Stimulated activated CD4-positive, alpha-beta T cell treated with anti-CD3 and anti-CD28 coated beads, Interleukin-2, amount 100 ng/mL, for 48 hours (primary cell): ENCODE data around the gene CLECL1.
A peak's percentile ranks its signal among the peaks of the same experiment; 100 is the strongest.
"Not testable (repeated sequence)": the region's sequence is repeated elsewhere in the genome, so short reads cannot be mapped to it uniquely, and the experiment has no call there.

Experiments
- DNase-seq, 2 donors: peaks; one replicate each; pipeline ENCODE4 v3.0.0-alpha.2; 2020

The CLECL1 gene

DNA sequence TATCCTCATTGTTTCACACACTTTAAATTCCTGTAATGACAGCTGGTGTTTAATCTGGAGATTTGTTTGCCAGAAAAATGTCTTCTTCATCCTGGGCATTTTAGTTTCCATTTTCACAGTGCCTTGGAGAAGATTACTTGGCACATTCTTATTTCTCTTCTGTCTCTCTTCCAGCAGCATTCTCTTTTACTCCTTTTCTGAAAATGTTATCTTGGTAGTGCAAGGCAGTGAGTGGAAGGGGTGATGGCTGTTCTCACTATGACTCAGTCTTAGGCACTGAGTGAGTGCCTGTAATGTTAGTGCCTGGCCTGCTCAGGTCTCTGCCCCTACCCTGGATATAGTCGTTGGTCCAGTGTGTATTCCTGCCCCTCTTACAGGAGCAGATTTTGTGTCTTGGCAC lies 13.1 kb downstream of the CLECL1 start:
- DNase-seq = no peak

DNA sequence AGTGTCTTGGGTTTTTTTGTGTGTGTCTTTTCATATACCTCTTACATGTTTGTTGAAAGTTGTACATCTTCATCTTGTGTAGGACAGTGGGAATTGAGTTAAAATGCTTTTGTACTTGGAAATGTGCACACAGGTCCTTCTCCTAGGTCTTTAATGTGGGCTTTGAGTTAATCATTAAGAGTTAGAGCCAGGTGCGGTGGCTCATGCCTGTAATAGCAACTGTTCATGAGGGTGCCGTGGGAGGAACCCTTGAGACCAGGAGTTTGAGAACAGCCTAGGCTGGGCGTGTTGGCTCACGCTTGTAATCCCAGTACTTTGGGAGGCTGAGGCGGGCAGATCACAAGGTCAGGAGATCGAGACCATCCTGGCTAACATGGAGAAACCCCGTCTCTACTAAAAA lies 13.9 kb downstream of the CLECL1 start:
- DNase-seq = no peak

DNA sequence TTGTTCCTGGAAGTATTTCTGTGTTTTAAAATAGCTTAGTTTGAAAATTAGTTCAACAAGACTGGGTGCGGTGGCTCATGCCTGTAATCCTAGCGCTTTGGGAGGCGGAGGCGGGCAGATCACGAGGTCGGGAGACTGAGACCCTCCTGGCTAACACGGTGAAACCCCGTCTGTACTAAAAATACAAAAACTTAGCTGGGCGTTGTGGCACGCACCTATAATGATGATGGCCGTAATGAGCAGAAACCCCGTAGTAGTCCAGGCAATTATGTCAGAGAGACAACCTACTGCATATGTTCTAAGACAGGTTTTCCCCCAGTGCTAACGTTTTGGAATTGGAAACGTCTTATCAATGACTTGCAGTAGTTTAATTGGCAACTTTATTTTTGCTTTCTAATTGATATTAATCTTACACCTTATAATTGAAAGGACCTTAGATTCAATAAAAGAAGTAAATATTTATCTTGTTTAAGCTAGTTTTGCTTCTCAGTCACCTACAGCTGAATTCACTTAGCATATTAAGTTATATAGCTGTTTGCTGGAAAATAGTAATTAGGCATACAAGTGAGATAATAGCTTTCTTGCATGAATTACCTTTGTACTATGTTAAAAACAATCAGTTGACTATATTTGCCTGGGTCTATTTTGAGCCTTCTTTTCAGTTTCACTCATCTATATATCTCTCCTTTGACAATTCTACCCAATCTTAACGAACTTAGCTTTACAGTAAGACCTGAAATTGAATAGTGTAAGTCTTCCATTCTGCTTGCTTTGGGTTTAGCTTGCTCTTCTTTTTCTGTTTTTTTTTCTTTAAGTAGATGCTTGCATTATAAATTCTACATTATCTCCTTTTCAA lies 15.6 kb downstream of the CLECL1 start:
- no peak for DNase-seq

DNA sequence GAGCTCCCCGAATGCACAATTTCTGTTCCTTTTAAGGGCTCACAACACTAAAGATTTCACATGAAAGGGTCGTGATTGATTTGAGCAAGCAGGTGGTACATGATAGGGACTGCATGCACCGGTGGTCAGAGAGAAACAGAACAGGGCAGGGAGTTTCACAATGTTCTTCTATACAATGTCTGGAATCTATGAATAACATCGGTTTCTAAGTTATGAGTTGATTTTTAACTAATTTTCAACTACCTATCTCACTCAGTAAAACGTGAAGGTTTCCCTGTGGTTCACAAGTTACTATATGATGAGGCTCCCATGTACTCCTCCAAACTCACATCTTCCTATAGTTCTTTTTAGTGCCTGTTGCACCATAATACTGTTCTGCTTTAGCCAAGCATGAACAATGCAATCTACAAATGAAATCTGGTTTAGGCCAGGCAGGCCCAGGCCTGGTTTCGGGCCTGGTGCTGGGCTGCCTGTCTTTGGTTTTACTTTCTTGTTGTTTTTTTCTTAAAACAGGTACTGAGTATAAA lies 19.8 kb downstream of the CLECL1 start:
- not testable (repeated sequence) for DNase-seq

DNA sequence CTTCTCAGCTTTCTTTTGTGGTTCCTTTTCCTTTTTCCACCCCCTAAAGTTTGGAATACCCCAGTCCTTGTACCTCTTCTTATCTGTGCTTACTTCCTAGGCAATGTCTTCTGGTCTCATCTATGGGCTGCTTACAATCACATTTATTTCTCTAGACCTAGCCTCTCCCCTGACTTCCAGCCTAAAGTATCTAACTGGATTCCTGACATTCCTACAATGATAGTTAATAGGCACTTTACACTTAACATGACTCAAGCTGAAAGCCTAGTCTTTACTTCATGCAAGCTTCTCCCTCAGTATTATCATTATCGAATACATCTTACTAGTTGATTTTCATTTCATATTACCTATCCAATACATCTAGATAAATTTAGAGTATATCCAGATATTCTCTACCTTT lies 21.2 kb downstream of the CLECL1 start:
- no peak for DNase-seq

DNA sequence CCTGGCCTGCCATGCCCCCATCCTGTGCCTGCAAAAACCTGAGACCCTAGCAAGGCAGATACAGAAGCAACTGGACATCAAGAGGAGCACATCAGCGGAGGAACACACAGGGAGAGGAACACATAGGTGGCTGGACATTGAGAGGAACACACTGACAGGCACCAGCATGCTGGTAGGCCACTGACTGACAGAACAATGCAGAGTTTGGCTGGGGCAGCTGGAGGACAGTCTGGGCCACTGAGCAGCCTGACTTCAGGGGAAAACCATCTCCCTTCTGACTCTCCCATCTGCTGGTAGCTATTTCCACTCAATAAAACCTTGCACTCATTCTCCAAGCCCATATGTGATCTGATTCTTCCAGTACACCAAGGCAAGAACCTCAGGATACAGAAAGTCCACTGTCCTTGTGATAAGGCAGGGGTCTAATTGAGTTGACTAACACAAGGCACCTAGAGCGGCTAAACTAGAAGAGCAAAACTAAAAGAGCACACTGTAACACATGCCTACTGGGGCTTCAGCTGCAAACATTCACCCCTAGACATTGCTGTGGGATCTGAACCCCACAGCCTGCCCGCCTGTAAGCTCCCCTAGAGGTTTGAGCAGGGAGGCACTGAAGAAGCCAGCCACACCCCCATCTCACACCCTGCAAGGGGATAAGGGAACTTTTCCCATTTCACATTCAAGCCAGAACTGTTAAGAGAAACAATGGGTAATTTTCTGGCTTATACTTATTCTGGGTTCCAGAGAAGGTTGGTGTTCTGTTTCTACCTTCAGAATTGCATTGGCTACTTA lies 22.1 kb downstream of the CLECL1 start:
- DNase-seq = no peak

DNA sequence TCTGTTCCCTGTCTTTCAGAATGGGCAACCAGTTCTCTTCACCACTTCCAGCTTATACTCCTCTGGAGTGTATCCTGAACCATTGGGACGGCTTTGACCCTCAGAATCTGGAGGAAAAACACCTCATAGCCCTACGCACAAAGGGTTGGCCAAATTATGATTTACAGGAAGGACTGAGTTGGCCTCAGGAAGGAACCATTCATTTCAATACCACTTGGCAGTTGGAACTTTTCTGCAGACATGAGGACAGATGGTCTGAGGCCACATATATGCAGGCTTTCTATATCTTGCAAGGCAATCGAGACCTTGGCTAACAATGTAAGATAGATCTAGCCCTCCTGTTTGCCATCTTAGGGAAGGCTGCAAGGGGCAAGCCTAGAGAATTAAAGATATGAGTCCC lies 24.0 kb downstream of the CLECL1 start:
- no peak for DNase-seq

DNA sequence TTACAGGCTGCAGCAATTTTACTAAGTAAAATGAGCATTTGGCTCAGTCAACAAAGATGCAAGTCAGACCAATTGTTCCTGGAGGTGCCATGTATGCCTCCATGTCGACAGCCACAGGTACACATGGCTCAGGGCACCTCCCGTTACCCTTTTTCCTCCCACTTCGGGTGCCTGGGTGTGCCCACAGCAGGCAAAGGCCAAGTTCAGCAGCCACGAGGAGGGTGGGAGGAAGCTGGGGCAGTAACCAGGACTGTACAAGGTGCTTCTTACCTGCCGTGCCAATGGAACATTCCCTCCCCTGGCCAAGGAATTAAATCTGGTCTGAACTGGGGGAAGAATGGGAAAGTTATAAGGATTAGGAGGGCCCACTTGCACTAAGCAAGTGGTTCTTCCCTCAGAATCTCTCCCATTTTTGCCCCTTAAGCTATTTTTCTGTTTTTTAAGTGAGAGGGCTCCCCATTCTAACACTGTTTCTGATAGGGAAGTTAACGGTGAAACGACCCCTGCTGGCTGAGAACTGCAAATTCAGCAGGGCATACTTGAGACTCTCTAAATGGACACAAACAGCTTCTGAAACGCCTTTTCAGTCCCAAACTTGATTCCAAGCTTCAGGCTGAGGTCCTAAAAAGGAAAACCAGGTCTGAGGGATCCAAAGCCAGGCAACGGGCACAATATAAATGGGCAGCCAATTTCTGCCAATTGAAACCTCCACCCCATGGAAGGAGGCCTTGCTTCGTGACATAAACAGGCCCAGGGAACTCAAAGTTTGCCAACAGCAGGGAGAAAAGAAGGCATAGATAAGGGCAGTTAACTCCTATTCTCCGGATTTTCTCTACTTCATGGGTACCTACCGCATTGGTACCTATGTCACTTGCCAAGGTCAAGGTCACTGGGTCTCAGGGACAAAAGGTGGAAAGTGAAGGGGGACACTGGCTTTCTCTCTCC lies 24.8 kb downstream of the CLECL1 start:
- DNase-seq = peak; percentile 57 to 60

DNA sequence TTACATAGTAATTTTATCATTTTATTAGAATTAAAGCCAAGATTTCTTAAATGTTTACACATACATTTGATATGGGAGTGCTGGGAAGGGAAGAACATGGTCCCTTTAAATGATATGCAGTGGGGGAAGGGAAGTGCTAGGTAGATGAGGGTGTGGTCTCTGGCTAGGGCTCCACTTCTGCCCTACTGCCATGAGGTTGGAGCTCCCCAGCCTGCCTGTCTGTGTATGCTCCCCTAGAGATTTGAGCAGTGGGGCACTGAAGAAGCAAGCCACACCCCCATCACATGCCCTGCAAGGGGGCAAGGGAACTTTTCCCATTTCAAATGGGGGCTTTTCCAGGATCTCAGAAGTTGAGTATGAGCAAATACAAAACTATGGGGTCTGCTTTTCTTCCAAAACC lies 25.5 kb downstream of the CLECL1 start:
- no peak for DNase-seq

DNA sequence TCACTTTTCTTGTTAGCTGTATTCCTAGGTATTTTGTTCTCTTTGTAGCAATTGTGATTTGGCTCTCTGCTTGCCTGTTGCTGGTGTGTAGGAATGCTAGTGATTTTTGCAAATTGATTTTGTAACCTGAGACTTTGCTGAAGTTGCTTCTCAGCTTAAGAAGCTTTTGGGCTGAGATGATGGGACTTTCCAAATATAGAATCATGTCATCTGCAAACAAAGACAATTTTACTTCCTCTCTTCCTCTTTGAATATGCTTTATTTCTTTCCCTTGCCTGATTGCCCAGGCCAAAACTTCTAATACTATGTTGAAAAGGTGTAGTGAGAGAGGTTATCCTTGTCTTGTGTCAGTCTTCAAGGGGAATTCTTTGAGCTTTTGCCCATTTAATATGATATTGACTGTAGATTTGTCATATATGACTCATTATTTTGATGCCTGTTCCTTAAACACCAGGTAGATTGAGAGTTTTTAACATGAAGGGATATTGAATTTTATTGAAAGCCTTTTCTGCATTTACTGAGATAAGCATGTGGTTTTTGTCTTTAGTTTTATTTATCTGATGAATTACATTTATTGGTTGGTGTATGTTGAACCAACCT lies 26.7 kb downstream of the CLECL1 start:
- DNase-seq = no peak

DNA sequence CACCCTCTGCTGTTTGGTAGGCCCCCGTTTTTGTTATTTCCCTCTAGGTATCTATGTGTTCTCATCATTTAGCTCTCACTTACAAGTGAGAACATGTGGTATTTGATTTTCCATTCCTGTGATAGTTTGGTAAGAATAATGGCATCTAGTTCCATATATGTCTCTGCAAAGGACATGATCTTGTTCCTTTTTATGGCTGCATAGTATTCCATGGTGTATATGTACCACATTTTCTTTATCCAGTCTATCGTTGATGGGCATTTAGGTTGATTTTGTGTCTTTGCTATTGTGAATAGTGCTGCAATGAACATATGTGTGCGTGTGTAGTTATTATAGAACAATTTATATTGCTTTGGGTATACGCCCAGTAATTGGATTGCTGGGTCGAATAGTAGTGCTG lies 28.3 kb downstream of the CLECL1 start:
- DNase-seq = not testable (repeated sequence)

DNA sequence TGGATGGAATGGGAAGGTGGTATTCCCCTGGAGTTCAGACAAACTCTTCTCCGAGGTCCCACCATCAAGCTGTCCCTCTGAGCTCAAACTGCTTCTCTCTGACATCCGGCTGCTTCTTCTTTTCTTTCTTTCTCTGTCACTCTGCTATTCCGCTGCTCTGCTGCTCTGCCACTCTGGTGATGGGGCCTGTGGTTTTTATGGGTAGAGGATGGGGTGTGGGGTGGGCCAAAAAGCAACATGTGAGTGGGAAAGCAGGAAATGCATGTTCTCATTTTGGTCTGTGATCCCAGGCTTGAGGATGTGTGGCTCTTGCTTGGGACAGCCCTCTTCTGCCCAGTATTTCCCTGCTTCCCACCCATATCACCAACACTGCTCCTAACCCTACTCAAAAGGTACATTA lies 30.6 kb downstream of the CLECL1 start:
- peak in 1 of 2 donors; percentile 25 for DNase-seq

DNA sequence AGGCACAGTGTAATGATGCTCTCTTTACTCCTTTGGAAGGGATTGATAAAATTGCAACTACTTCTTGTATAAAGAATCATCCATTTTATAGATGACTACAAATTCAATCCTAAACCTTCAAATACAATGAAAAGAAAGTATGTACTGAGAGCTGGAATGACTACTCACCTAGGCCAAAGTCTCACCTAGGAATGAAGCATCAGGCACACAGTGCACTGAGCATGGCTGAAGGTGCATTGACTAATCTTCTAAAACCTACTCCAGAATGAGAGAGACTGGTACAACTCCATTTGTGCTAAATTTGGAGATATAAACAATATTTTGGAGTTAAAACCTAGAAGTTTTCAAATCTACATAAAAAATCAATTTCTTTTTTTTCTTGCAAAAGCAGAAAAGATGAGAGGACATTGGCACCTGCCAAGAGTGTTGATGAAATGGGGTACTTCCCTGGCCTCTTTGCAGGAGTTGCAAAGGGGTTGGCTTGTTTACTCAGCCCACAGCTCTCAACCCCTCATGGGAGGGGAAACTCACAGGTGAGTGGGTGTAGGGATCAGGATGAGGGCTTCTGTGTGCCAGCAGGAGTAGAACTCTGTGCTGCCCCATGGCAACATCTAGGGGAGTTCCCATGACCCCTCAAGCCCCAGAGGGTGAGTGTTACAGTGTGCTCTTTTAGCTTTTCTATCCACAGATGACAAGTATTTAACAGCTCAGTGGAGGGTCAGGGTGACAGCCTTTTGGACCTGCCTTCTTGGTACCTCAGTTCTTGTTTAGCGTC lies 31.3 kb downstream of the CLECL1 start:
- DNase-seq = peak in 1 of 2 donors; percentile 23

DNA sequence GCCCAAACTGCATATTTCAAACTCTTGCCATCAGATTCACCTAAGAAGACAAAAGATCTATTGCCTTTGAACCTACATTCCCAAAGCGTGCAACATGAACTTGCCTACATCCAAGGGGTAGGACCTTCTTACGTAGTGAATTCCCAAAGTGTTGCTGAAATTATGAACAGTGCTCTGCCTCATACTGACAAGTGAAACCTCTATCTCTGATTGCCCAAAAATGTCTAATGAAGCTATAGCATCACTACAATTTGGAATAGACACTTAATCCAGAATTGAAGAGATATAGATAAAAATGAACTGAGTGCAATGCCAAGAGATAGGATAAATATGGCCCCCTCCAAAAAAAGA lies 32.3 kb downstream of the CLECL1 start:
- no peak for DNase-seq

DNA sequence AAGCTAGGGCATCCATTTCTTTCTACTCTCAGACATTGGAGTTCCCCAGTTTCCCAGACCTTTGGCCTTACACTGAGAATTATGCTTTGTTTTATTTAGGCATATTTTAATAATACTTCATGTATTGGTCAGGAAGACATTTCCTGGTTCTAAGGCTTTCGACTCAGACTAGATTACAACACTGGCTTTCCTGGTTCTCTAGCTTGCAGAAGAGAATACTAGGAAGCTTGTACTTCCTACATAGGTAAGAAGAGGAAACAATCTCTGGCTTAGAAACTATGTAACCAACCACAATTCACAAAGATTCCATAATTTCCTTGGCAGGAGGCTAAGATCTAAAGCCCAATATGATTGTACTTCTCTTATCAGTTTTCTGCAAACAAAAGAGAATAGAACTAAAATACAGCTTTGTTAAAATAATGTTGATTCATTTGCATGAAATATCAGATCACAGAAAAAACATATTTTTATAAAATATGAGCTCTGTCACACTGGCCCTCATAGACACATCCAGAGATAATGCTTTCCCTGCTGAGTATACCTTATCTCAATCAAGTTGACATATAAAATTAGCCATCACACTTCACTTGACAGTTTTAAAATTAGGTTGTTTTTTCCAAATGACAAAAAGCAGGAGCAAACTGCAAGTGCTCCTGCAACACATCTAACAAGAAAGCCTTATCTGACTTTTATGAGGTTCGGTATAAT lies 32.8 kb downstream of the CLECL1 start:
- DNase-seq = no peak

DNA sequence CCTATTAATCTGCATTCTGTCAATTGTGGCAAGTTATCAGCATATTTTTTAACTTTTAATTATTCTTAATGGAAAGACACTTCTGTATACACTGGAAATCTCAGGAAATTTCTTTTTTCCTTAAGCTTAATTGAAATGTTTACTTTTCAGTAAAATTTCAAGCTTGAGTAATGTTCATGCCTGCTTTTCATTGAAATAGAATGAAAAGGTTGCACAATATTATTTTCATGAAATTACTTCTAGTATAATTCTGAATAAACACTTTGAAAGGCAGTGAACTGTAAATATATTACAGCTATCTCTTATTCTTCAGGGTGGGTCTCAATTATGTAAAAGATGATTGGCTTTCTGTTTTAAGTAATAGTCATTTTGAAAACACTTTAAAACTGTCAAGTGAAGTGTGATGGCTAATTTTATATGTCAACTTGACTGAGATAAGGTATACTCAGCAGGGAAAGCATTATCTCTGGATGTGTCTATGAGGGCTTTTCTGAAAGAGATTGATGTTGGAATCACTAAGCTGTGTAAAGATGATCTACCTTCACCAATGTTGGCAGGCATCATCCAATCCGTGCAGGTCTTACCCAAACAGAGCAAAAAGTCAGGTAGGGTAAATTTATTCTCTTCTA lies 33.5 kb downstream of the CLECL1 start:
- no peak for DNase-seq

DNA sequence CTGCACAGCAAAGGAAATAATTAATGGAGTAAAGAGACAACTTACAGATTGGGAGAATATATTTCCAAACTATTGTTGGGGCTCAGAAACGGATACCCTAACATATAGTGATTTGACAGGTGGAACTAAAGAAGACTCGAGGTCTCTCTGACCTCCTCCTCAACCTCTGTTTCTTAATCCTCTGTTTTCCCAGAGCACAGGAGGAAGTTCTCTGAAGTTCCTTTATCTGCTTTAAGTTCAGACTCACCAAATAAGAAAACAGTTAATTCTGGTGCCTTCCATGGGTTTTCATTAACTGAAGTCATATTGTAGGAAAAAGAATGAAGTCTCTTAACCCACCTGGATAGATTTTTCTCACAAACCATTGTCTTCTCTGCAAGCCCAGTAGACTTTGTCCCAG lies 34.2 kb downstream of the CLECL1 start:
- DNase-seq = no peak

DNA sequence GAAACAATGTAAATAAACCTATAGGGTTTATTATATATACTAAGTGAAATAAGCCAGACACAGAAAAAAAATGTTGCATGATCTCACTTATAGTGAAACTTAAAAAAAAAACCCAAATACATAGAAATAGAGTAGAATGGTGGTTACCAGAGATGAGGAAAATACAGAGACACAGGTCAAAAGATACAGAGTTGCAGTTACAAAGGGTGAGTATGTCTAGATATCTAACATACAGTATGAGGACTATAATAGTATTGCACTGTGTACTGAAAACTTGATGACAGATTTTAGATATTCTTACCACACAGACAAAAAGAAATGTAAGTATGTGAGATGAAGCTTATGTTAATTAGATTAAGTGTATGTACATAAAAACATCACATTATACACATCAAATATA lies 35.3 kb downstream of the CLECL1 start:
- no peak for DNase-seq

DNA sequence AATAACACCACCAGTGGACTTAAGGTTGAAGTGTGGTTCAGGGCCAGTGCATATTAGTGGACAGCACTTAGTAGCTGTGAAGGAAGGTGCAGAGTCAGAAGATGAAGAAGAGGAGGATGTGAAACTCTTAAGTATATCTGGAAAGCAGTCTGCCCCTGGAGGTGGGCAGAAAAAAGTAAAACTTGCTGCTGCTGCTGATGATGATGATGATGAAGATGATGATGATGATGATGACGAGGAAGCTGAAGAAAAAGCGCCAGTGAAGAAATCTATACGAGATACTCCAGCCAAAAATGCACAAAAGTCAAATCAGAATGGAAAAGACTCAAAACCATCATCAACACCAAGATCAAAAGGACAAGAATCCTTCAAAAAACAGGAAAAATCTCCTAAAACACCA lies 37.2 kb downstream of the CLECL1 start:
- DNase-seq = not testable (repeated sequence)

DNA sequence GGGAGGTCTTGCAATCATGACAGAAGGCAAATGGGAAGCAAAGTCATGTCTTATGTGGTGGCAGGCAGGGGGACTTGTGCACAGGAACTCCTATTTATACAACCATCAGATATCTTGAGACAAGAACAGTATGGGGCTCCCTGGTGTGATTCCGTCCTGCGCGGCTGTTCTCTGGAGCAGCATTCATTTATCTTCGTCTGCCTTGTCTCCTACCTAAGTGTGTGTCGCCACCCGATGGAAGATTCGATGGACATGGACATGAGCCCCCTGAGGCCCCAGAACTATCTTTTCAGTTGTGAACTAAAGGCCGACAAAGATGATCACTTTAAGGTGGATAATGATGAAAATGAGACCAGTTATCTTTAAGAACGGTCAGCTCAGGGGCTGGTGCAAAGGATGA lies 37.7 kb downstream of the CLECL1 start:
- not testable (repeated sequence) for DNase-seq

DNA sequence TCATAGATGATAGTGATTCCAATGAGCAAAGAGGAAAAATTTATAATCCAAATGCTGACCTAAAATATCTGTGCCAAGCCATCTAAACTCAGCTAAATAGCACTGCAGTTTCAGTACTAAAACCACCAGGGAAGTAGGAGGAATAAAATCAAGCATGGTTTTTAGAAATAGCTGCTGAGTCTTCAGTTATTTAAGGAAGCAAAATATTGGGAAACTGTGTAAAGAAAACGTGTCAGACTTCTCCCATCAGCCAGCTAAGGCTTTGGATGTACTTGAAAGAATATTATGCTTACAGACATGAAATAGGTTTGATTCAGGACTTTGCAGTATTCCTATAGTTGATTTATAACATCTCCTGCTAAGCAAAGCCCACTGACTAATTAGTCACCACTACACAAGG lies 38.7 kb downstream of the CLECL1 start:
- DNase-seq = no peak
